Thyroid gland (tissue), 4 donors: ENCODE results near the gene PKP2.
"Not testable (repeated sequence)": the region's sequence is repeated elsewhere in the genome, so short reads cannot be mapped to it uniquely, and the experiment has no call there.

Experiments
- CTCF ChIP-seq, 6 experiments: fragments of 200-600 bp in 3 of 6; fragments of 450-650 bp in 3 of 6; sonication (generic) in 3 of 6; IDR thresholded peaks; one replicate each; pipeline ENCODE4 v1.5.1; 2016 to 2019; ENCODE audit warnings: antibody characterized with exemption in 6 of 6, mild to moderate bottlenecking in 2 of 6, inconsistent platforms in 1 of 6, moderate library complexity in 1 of 6
- POLR2A ChIP-seq, 2 donors: fragments of 450-650 bp; IDR thresholded peaks; one replicate each; pipeline ENCODE4 v1.6.1; 2017; ENCODE audit warnings: antibody characterized with exemption in 2 of 2, mild to moderate bottlenecking in 2 of 2, moderate library complexity in 1 of 2

GRCh38 chr12:32872416-32872815 lies 24.2 kb downstream of the PKP2 start:
- TF ChIP-seq POLR2A, CTCF (IDR thresholded peaks at IDR 0.05): not testable (repeated sequence)
